Right atrium auricular region (tissue), 2 donors: ENCODE data around the gene SPP1. TPM values are rescaled to one million over a fixed set of nuclear protein-coding genes. Genes with fewer than 3 reads are reported as not detected.

Source experiments
- DNase-seq: peaks from one replicate; pipeline ENCODE4 v3.0.0-alpha.2; 2019; ENCODE audit warnings: low spot score
- H3K27ac ChIP-seq, 2 donors: fragments of 200-600 bp; sonication (generic); 1 replicate in 1 of 2; 2 replicates in 1 of 2; pipeline ENCODE4 v1.5.1; 2016 to 2019
- H3K27me3 ChIP-seq, 2 donors: fragments of 200-600 bp; sonication (generic); one replicate each; pipeline versions ENCODE4 v1.5.1 to v1.6.0; 2017 to 2019
- H3K36me3 ChIP-seq: fragments of 200-600 bp; sonication (generic); one replicate; pipeline ENCODE4 v1.5.1; 2016
- H3K4me1 ChIP-seq, 2 donors: fragments of 200-600 bp; sonication (generic); one replicate each; pipeline versions ENCODE4 v1.5.1 to v1.6.0; 2017 to 2019
- H3K4me3 ChIP-seq, 2 donors: fragments of 200-600 bp; sonication (generic); 1 replicate in 1 of 2; 2 replicates in 1 of 2; pipeline ENCODE4 v1.5.1; 2017 to 2019; ENCODE audit warnings: mild to moderate bottlenecking in 1 of 2, moderate library complexity in 1 of 2
- H3K9me3 ChIP-seq, 2 donors: fragments of 200-600 bp; sonication (generic); one replicate each; pipeline ENCODE4 v1.5.1; 2019
- CTCF ChIP-seq, 2 donors: fragments of 200-600 bp; sonication (generic); IDR thresholded peaks; one replicate each; pipeline ENCODE4 v1.5.1; 2019; ENCODE audit warnings: antibody characterized with exemption in 2 of 2
- total RNA-seq, 2 donors: library from RNA; depleted of rRNA; stranded (reverse); fragments of >200 nt; gene quantifications; one replicate each; pipeline ENCODE4 v1.1.0, GENCODE V29; 2016

SPP1 gene
- total RNA-seq, 2 donors from 2014 or later: 15.0 to 41.3 TPM

GRCh38 chr4:88007304-88008121, 32.0 kb downstream of the SPP1 start, which contains the start of gene PKD2:
TSS of gene PKD2 (plus strand) at chr4:88007635. CDS start at chr4:88007734, 99 bp downstream.
- no peak for TF ChIP-seq CTCF (IDR thresholded peaks at IDR 0.05)
- no peaks in the 10 kb centered on the region for H3K9me3 ChIP-seq
- peak within 1 kb of the TSS; percentile 85 to 88 for H3K27ac ChIP-seq
- no peaks in the 10 kb centered on the region for H3K27me3 ChIP-seq
- peaks cover 0 to 34% of the 10 kb centered on the region in 2 donors for H3K4me1 ChIP-seq
- DNase-seq: peak; percentile 76
- H3K4me3 ChIP-seq: peak within 1 kb of the TSS; percentile 89 to 95
- H3K36me3 ChIP-seq: no peaks in the 10 kb centered on the region

GRCh38 chr4:88008122-88008742, 32.7 kb downstream of the SPP1 start:
- peak overlapping the region; percentile 89 to 95 for H3K4me3 ChIP-seq
- DNase-seq: no peak
- TF ChIP-seq CTCF (IDR thresholded peaks at IDR 0.05): no peak
- H3K4me1 ChIP-seq: peaks cover 0 to 37% of the 10 kb centered on the region in 2 donors
- no peaks in the 10 kb centered on the region for H3K9me3 ChIP-seq
- no peaks in the 10 kb centered on the region for H3K27me3 ChIP-seq
- H3K36me3 ChIP-seq: no peaks in the 10 kb centered on the region
- peak overlapping the region; percentile 85 to 88 for H3K27ac ChIP-seq

GRCh38 chr4:88008743-88009171, 33.2 kb downstream of the SPP1 start:
- TF ChIP-seq CTCF (IDR thresholded peaks at IDR 0.05): no peak
- no peaks in the 10 kb centered on the region for H3K9me3 ChIP-seq
- no peaks in the 10 kb centered on the region for H3K36me3 ChIP-seq
- no peak for DNase-seq
- peak overlapping the region; percentile 89 to 95 for H3K4me3 ChIP-seq
- peaks cover 0 to 42% of the 10 kb centered on the region in 2 donors for H3K4me1 ChIP-seq
- H3K27ac ChIP-seq: peak overlapping the region; percentile 85 to 88
- H3K27me3 ChIP-seq: no peaks in the 10 kb centered on the region

- peak overlapping the region in 1 of 2 donors; percentile 28 for H3K27ac ChIP-seq
- TF ChIP-seq CTCF (IDR thresholded peaks at IDR 0.05): no peak
- peaks cover 0 to 46% of the 10 kb centered on the region in 2 donors for H3K4me1 ChIP-seq
- no peak overlapping the region for H3K4me3 ChIP-seq
- H3K27me3 ChIP-seq: no peaks in the 10 kb centered on the region
- no peak for DNase-seq
- no peaks in the 10 kb centered on the region for H3K36me3 ChIP-seq
- no peaks in the 10 kb centered on the region for H3K9me3 ChIP-seq
Measured at GRCh38 chr4:88009871-88010270, 34.4 kb downstream of the SPP1 start.

- Histone ChIP-seq H3K9me3 (no peaks in the 10 kb centered on the region), H3K4me1 (peaks cover 0 to 54% of the 10 kb centered on the region in 2 donors), H3K4me3 (no peak overlapping the region), H3K36me3 (no peaks in the 10 kb centered on the region), H3K27me3 (no peaks in the 10 kb centered on the region), H3K27ac (peak overlapping the region; percentile 28 to 30)
- TF ChIP-seq CTCF (IDR thresholded peaks at IDR 0.05): no peak
- no peak for DNase-seq
Measured at GRCh38 chr4:88010966-88011365, 35.5 kb downstream of the SPP1 start.
